Stimulated activated CD4-positive, alpha-beta T cell treated with anti-CD3 and anti-CD28 coated beads, Interleukin-15, amount 100 ng/mL, for 24 hours (primary cell): ENCODE results near the gene UBL3.

Experiments
- DNase-seq: peaks from one replicate; pipeline ENCODE4 v3.0.0-alpha.2; 2020

The UBL3 gene, protein sequence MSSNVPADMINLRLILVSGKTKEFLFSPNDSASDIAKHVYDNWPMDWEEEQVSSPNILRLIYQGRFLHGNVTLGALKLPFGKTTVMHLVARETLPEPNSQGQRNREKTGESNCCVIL

DNA sequence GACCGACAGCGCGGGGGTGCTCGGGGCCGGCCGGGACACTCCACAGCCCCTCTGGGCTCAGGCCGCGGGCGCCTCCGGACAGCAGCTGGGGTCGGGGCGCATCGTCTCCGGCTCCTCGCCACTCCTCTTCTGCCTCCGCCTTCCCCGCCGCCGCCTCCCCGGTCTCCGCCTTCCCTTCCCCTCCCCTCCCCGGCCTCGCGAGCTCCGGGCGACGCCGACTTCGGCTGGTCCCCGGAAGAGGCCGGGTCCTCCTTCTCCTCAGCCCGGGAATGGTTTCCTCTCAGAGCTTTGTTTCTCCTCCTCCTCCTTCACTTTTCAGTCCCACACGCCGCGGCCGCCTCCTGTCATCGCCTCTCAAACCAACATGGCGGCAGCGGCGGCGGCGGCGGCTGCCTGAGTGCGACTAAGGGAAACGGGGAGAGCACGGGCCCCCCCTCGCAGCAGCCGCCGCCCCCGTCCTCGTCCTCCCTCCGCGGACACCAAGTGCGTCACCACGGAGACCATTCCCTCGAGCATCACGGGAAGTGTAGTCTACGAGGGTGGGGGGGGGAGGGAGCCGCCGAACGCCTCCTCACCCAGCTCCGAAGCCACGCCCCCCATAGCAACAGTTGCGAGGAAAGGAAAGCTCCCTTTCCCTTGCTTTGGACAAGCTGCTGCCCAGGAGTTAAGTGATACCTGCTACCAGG, at the start of gene UBL3:
Gene UBL3, minus strand, starts transcription at position 405 of the 686 bp plus-strand sequence. CDS start 1,079 bp downstream, outside the sequence.
- DNase-seq: peak; percentile 95

DNA sequence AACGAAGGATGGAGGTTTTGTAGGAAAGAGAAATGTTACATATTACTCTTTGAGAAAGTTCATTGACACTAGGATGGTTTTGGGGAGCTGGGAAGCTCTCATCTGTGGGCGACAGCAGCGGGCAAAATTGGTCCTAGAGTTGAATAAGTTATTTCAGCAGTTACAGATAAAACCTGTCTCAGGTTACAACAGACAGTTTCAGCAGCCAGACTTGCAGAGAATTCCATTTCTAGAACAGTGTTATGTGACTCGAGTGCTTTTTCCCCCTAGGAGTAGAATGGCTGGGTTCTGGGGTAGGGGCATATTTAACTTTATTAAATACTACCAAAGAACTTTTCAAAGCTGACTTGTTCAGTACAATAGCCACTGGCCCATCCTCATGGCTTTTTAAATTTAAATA, 46.7 kb upstream of the UBL3 start:
- DNase-seq: no peak

DNA sequence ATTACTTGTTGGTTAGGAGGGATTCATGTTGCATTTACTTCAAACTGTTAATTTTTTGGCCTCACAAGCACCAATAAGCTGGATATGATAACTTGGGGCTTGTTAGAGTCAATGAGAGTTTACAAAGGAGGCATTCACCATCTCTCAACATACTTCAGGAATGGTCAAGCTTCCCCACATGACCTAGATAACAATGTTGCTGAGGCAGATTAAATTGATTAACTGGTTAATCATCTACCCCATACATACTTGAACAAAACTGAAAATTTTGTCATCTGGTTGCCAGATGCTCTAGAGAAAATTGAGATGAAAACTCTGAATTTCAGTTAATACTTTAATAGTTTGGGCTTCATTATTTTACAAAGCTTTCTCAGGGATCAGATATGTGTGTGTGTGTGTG, 43.0 kb upstream of the UBL3 start:
- DNase-seq: no peak

DNA sequence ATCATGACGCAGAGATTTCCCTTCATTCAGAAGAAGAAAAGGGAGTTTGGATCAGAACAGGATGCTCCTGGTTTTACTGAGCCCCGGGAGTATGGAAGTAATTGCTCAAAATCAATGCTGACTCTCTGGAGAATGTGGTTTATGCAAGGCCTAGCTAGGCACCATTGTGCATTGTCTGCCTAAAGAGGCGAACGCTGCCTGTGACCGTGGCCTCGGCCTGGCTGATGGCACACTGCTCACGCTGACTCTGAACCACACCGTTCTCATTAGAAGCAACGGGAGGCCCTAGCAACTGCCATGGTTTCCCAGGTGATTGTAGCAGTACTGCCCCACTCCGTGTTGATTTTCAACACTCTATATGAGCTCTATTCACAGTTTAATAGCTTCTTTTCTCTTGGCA, 41.7 kb upstream of the UBL3 start:
- no peak for DNase-seq

DNA sequence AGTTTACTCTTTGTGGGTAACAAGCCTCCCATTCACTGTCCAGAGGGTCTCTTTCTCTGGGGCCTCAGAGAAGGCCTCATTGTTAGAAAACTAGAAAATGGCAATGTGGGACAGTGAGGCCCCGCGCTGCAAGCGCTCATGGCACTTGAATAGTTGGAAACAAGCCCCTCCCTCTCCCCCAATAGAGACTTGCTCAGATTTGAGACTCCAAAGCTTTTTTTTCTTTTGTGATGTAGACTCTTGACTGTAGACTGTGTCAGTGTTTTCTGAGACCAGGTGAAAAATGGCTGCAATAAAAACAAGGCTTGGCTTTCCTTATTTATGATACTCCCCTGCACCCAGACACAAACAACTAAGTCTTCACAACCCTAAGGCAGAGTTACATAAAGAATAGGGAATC, 38.7 kb upstream of the UBL3 start:
- no peak for DNase-seq

DNA sequence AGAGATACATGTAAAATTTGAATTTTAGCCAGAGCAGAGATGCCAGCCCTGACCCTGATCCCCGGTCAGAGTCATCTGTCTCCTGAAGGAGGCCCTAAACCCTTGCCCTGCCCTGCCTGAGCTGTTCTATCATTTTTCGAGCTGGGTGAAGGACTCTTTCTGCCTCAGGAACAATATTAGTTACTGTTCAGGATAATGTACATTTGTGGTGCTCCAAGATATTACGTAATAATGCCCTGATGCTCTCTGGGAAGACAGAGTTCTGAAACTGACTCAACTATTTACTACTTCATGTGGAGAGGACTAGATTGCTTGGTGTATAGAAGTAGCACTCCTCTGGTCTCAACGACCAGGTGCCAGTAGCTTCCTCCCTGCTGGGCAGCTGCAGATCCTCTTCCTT, 37.9 kb upstream of the UBL3 start:
- DNase-seq: no peak

DNA sequence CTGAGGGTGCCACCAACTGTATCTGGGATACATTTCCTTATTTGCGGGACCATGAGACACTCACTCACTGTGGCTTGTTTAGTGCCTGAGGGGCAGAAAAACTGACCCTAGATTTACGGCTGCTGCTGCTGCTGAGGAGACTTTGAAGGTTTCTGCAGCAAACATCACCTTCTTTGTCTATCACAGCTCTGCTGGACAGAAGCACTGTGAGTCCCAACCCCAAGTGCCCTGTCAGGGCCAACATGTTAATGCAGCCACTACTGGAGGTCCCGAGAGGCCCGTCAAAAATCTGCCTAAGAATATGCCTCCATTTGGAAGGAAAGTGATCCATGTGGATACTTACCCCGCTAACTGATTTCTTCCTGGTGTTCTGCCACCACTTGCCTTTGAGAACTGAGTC, 37.3 kb upstream of the UBL3 start:
- no peak for DNase-seq

DNA sequence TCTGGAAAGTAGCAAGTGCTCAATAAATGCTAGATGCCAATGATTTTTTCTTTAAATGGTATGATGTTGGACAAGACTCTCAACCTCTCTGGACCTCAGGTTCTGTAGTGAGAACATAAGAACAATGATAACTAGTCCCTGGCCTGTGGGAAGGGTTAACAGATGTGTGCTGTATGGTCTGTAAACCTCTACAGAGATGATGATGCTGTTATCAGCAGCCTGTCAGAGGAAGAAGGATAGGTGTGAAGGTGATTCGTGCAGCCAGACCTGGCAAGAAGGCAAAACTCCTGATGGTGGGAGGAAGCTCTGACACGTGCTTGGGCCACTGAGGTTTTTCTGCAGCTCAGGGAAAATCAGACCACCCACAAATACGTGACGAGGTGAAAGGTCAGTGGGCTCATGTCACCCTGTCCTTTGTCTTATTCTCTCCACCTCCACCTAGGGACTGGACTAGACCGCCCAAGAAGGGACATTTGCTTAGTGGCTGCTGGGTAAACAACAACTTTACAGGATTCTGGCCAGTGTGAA, 36.7 kb upstream of the UBL3 start:
- DNase-seq: no peak

DNA sequence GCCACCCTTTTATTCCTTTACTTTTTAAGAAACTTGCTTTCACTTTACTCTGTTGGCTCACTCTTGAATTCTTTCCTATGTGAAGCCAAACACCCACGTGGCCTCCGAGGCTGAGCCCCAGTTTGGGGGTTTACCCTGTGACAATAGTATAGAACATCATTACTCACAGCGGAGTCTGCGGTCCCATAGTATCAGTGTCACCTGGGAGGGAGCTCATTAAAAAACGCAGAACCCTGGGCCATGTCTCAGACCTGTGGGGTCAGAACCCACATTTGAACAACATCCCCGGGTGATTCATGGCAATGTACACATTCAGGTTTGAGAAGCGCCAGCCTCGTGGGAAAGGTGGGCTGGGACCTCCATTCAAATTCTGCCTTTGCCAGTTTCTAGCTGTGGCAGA, 36.0 kb upstream of the UBL3 start:
- DNase-seq: peak; percentile 62

DNA sequence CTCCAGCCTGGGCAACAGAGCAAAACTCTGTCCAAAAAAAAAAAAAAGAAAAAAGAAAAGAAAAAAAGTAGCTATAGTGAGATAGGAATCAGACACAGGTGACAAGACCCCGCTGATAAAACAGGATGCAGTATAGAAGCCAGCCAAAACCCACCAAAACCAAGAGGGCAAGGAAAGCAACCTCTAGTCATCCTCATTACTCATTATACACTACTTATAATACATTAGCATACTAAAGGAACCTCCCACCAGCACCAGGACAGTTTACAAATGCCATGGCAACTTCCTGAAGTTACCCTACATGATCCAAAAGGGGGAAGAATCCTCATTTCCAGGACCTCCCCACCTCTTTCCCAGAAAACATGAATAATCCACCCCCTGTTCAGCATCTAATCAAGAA, 35.6 kb upstream of the UBL3 start:
- no peak for DNase-seq

DNA sequence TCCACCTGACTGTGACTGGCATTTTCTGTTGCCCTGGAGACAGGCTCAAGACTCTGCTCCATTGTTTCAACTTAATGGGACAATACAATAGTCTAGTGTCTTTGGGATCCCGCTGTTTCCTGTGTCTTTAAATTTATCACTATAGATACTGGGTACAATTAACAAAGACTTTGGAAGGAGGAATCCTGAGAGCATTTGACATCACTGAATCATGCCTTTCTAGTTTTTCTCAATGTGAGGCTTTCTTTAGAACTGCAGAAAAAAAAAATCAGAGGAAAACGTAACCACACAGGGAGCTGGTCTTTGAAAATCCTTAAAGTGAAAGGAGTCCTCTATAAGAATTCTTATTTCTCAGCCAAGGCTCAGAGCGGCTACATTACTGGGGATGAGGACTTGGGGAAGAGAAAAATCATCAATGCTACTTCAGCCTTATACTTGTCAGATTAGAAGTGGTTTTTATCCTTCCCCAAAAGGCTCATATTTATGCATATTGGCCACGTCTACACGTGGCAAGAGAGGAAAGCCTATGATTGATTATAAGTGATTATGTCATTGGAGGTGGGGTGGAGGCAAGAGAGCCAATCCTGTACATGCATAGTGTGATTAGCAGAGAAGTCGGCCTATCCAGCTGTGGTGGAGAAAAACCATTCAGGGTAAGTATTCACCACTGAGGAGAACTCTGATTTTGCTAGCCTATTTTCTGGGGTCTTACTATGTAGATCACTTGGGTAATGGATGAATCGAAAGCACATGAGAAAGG, 34.4 kb upstream of the UBL3 start:
- no peak for DNase-seq

DNA sequence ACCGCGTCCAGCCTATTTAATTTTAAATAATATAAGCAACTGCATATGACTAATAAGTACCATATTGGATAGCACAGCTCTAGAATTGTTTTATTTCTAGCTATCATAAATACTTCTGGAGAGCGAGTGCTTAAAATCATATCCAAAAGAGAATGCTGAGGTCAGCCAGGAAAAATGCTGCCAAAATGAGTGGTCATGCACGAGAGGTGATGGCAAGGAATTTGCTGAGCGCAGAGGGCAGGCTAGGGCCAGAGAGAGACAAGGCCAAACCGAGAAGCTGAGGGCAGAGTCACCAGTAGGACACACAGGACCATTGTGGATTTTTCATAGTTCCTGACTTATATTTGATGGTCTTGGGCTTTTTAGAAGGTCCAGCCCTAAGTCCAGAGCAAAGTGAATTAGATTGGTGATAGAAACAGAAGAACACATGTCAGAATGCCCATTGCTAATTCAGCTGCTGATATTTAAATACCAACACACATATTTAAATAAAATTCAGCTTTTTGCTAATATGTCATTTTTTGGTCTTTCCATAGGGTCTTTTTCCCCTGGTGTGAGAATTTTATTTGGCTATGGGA, 33.6 kb upstream of the UBL3 start:
- no peak for DNase-seq

DNA sequence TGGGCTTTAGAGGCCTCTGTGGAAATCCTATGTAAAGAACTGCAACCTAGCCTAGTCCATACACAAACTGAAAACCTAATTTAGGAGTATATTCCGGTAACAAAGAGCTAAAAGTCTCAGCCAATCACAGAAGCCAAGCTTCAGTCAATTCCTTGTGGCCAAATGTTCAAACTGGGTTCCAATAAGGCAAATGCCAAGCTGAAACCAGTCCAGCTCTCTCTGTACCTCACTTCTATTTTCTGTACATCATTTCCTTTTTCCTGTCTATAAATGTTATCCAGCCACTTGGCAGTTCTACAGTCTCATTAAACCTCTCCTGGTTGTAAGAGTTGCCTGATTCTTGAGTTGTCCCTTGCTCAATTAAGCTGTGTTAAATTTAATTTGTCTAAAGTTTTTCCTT, 31.7 kb upstream of the UBL3 start:
- DNase-seq: no peak

DNA sequence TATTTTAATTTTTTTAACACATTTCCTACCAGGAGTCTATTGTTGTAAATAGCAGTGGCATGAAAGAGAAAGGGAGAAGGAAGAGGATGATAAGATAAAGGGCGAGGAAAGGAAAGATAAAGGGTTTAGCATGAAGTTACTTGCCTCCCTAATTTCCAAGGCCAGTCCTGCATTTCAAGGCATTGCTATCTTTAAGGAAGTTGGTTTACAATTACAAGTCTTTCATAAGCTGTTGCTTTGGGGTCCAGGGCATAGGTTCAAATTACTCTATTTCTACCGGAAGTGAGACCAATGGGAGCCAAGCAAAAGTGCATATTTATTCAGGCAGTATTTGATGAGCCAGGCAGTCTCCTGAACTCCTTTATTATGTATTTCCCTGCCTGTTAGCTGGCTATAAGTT, 27.7 kb upstream of the UBL3 start:
- DNase-seq: no peak

DNA sequence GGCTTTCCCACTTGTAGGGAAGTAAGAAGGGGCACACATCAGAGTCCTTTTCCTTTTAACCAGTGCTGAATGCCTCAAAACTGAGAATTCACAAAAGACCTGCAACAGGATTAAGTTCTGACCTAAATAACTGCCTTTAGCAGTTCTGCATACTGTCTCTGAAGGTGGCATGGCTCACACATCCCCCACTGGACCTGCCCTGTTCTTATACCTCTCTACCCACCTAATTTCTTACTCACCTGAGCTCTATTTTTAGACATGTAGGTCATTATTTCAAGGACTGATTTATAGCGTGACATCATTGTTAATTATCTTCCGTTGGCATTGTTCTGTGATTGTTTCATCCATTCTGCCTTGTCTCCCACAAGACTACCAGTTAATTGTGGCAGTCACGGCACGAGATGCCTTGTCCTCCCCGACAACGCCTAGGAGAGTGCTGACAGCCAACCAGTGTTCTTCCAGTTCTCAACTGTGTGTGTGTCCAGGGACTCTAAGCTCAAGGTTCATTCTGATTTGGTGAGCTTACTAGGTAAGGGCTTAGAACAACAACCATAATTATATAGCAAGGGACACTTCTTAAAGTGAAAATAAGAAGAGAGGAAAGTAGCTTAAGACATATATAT, 27.1 kb upstream of the UBL3 start:
- no peak for DNase-seq

DNA sequence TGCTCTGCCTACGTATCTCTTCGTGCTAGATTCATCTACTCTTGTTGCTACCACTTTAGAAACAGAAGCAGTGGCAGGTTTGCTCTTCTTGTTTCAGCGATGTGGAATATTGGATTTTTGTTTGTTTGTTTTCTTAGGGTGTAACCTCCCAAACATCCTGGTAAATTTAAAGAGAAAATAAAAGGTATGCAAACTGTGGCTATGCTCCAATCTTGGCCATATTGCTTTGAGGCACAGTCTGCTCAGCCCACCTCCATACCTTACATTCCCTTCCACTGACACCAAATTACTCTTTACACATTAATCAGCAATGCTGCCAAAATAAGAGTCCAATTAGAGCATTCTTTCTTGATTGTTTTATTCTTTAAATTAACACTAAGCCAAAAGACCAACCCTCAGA, 25.2 kb upstream of the UBL3 start:
- DNase-seq: no peak

DNA sequence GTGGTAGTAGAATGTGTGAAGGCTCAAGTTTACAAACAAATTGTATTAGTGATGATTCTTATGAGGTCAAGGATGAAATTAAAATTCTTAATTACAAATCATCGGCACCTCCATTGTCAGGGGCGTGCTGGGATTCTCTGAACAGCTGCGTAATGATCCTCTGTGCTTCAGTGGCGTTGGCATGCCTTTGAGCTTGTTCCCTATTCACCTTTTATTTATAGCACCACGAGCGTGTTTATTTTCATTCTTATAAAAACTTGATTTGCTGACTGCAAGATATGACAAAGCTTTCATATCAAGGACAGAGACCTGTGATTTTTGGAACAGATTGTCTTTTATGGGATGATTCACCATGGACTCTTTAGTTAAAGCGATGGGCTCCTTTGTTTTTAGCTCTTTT, 18.2 kb upstream of the UBL3 start:
- DNase-seq: no peak

DNA sequence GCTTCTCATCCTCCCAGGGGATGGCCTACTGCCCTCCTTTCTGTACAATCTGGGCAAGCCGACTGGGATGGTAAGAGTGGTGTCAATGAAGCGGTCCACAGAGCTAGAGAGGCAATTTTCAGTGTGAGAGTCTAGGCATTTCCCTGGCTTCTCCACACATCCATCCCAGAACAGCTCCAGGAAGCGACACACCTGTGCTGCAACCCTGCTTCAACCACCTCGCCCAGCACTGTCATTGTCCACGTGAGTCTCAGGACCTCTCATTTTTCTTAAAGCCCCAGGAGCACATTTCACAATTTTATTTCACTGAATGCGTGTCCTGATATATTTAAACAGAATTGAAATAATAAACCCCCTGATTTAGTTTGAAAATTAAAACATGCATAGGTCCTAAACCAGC, 15.5 kb upstream of the UBL3 start:
- no peak for DNase-seq

DNA sequence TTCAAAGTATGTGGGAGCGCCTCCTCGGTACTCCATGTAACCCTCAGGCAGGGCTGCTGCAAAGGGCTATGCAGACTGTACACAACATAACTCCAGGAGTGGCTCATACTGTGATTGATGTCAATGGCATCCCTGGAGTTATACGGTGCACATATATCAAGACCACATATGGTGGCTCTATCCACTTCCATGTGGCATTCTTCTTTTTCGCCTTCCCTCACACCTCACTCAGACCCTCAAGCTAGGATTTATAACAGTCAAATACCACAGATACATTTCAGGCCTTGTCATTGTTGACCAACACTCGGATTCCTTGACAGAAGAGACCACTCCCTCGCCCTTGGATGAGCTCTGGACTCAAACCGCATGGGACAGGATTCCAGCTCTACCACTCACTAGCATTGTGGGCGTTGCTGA, 11.3 kb upstream of the UBL3 start:
- DNase-seq: no peak

DNA sequence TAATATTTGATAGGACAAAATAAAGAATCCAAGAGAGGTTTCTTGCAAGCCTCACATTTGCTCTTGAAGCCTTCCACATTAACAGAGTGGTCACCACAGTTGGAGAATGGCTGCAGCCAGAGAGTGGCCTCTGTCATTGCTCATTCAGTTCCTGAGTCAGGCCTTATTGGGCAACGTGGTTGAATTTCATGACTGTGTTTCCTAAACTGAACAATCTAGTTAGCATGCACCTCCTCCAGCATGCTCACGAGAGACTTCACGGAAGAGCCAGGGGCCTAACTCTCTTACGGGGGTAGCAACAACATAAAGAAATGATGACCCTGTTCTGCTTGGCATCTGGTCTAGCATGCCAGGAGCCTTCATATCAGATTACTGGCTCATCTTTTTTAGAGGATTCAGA, 9.6 kb upstream of the UBL3 start:
- no peak for DNase-seq

DNA sequence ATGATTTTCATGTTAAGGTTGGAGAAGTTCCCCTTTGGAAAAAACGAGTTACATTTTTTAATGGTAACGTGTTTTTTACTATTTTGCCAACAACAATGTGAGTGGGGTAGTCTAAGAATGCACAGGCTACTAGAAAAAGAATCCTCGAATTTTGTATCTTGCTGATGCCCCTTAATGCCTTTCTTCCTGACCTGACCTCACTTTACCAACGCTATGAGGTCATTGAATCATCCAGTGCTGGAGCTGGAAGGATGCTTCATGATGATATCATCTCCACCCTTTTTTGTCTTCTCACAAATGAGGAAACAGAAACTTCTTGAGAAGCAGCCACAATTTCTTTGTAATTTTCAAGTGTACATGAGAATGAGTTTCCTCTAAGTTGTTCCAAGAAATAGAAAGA, 8.2 kb upstream of the UBL3 start:
- DNase-seq: no peak

DNA sequence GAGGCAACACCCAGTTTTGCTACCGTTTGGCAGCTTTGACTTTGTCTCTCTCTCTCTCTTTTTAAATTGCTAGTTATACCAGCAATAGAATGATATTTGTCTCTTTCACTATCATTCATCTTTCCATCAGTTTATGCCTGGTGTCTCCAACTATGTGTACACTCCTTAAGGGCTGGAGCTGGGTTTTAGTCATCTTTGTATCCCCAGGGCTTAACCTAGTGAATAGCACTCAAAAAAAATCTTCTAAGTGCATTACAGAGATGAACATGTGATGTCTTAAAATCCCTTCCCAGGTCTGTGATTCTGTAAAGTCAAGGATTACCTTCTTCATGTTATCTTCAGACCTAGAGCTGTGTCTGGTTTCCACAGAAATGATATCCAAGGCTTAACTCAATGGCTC, 7.8 kb upstream of the UBL3 start:
- DNase-seq: no peak

DNA sequence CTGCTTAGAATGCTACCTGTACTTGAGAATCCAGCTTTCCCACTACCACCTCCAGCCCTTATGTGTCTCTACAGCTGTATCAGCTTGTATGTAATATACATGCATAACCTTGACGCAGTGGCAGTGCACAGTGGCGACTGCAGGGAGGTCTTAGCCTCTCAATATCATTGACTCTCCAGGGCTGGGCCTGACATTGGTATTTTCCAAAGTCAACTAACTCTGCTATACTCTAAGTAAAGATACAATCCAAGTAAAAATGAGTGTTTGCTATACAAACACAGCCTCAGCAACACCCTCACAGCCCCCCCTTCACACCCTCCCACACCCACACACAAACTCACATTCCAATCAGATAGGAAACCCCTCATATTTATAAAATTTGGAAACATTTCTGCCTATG, 6.7 kb upstream of the UBL3 start:
- no peak for DNase-seq

DNA sequence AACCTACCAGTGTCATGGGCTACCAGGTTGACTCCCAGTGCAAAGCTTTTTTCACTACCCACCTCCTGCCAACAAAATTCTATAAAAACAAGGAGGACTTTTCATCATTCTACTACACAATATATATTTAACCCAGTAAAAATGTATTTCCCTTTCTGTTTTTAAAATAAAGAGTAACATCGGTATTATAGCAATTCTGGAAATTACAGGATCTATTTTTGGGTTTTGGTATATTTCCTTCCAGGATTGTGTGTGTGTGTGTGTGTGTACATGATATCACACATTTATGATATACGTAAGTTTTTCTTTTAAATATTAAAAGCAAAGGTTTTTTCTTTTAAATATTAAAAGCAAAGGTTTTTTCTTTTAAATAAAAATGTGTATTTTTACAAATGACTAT, 6.0 kb upstream of the UBL3 start:
- DNase-seq: no peak
